Body of pancreas (tissue), 4 donors: ENCODE results near the gene TOP3A. TPM values are rescaled to one million over a fixed set of nuclear protein-coding genes. Genes with fewer than 3 reads are reported as not detected.

Experiments used
- ATAC-seq: fragments of 150-250 bp; one replicate; pipeline ENCODE4 v1.9.1; 2016
- DNase-seq, 4 donors: peaks; one replicate each; pipeline ENCODE4 v3.0.0-alpha.2; 2019
- H3K27ac ChIP-seq, 4 donors: fragments of 200-600 bp; sonication (generic); 1 replicate in 3 of 4; 2 replicates in 1 of 4; pipeline versions ENCODE4 v1.5.1 to v1.6.1; 2016 to 2019; ENCODE audit warnings: mild to moderate bottlenecking in 1 of 4, mixed read lengths in 1 of 4, moderate library complexity in 1 of 4
- H3K27me3 ChIP-seq, 2 donors: fragments of 200-600 bp; sonication (generic); one replicate each; pipeline ENCODE4 v1.6.0; 2016; ENCODE audit warnings: mild to moderate bottlenecking in 1 of 2
- H3K36me3 ChIP-seq, 2 donors: fragments of 200-600 bp; sonication (generic); replicated peaks in 1 of 2; 2 replicates each; pipeline ENCODE4 v1.5.1; 2016; ENCODE audit warnings: low read depth in 2 of 2; ENCODE audit not compliant: insufficient read depth in 1 of 2
- H3K4me1 ChIP-seq: fragments of 200-600 bp; sonication (generic); one replicate; pipeline ENCODE4 v1.6.0; 2016
- H3K4me3 ChIP-seq, 2 donors: fragments of 200-600 bp; sonication (generic); 1 replicate in 1 of 2; 2 replicates in 1 of 2; pipeline ENCODE4 v1.5.1; 2016 to 2019
- H3K9me3 ChIP-seq, 3 donors: fragments of 200-600 bp; sonication (generic); 1 replicate in 2 of 3; 2 replicates in 1 of 3; pipeline ENCODE4 v1.5.1; 2016
- CTCF ChIP-seq, 7 experiments: fragments of 450-650 bp in 4 of 7; fragments of 200-600 bp in 3 of 7; sonication (generic) in 3 of 7; IDR thresholded peaks; one replicate each; pipeline ENCODE4 v1.5.1; 2016 to 2019; ENCODE audit warnings: antibody characterized with exemption in 7 of 7
- POLR2A ChIP-seq, 3 donors: fragments of 450-650 bp; IDR thresholded peaks; one replicate each; pipeline ENCODE4 v1.6.1; 2016; ENCODE audit warnings: antibody characterized with exemption in 3 of 3, mild to moderate bottlenecking in 2 of 3
- WGBS, 2 donors: methylation state at CpG; one replicate each; pipeline ENCODE4 v1.1.5; 2017; 5-methylcytosine and 5-hydroxymethylcytosine counted together
- intact Hi-C: fragments of 100-400 bp; cut with DNase I; formaldehyde crosslinking; loops from one replicate; pipeline ENCODE4 v1.15.1; 2023
- total RNA-seq, 2 donors: library from RNA; depleted of rRNA; stranded (reverse); fragments of >200 nt; gene quantifications; one replicate each; pipeline ENCODE4 v1.1.0, GENCODE V29; 2016

TOP3A gene
- total RNA-seq, 2 donors from 2014 or later, result 13.2 to 22.3 TPM

DNA sequence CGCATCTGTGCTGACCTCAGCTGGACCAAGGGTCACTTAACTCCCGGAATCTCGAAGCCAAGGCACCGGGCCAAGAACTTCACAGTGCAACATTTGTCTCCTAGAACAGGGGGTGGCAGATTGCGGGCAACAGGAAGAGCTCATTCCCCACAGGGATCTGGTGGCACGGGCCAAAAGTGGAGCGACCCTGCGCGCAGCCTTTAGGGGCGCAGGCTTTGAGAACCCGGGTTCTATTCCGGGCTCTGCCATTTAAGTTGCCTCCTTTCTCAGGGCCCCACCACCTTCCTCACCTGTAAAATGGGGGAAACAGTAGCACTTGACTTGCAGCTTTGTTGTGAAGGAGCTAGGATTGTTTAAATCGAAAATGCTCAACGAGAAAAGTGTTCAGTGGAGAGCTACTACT lies 47.9 kb upstream of the TOP3A start:
- 2 to 4% methylated on average over 9 to 14 of the region's 14 CpGs for WGBS, 2 donors
- H3K27ac ChIP-seq, result peak overlapping the region; percentile 50 to 86 (median 62)
- peak; percentile 20 for ATAC-seq

GRCh38 chr17:18361837-18362697 lies 47.3 kb upstream of the TOP3A start:
- H3K36me3 ChIP-seq, result no peaks in the 10 kb centered on the region
- no peaks in the 10 kb centered on the region for H3K27me3 ChIP-seq
- DNase-seq (no peak), ATAC-seq (no peak)
- H3K4me1 ChIP-seq, result peaks cover 13% of the 10 kb centered on the region
- no peak for TF ChIP-seq CTCF (IDR thresholded peaks at IDR 0.05)
- no peak for TF ChIP-seq POLR2A (IDR thresholded peaks at IDR 0.05)
- intact Hi-C loops, result no loop called here
- 56 to 63% methylated on average over 15 of the region's 15 CpGs for WGBS, 2 donors
- H3K9me3 ChIP-seq, result no peaks in the 10 kb centered on the region
- H3K27ac ChIP-seq, result peak overlapping the region in 3 of 4 donors; percentile 52 to 86 (median 73)
- H3K4me3 ChIP-seq, result peak overlapping the region; percentile 29 to 57

More for the DNA sequence above, 47.9 kb upstream of the TOP3A start:
- no peak for TF ChIP-seq CTCF (IDR thresholded peaks at IDR 0.05)
- no peak for TF ChIP-seq POLR2A (IDR thresholded peaks at IDR 0.05)
- Histone ChIP-seq H3K27me3 (no peaks in the 10 kb centered on the region), H3K4me3 (peak overlapping the region; percentile 29 to 57), H3K36me3 (no peaks in the 10 kb centered on the region), H3K9me3 (no peaks in the 10 kb centered on the region), H3K4me1 (peaks cover 13% of the 10 kb centered on the region)
- peak; percentile 68 to 84 (median 77) for DNase-seq
- intact Hi-C loops, result no loop called here

- no peaks in the 10 kb centered on the region for H3K36me3 ChIP-seq
- no peaks in the 10 kb centered on the region for H3K9me3 ChIP-seq
- DNase-seq (no peak), ATAC-seq (no peak)
- H3K27ac ChIP-seq, result no peak overlapping the region
- intact Hi-C loops, result no loop called here
- H3K4me1 ChIP-seq, result peaks cover 13% of the 10 kb centered on the region
- WGBS, 2 donors, result 83 to 86% methylated on average over 8 of the region's 8 CpGs
- H3K4me3 ChIP-seq, result no peak overlapping the region
- TF ChIP-seq POLR2A (IDR thresholded peaks at IDR 0.05), result no peak
- TF ChIP-seq CTCF (IDR thresholded peaks at IDR 0.05), result no peak
- no peaks in the 10 kb centered on the region for H3K27me3 ChIP-seq
These were observed 45.7 kb upstream of the TOP3A start for GRCh38 chr17:18360518-18360917.

GRCh38 chr17:18356624-18357023 lies 41.8 kb upstream of the TOP3A start:
- 83 to 91% methylated on average over 10 of the region's 10 CpGs for WGBS, 2 donors
- peaks cover 7 to 8% of the 10 kb centered on the region in 2 donors for H3K36me3 ChIP-seq
- peaks cover under 1% of the 10 kb centered on the region for H3K4me1 ChIP-seq
- no peak overlapping the region for H3K27ac ChIP-seq
- H3K4me3 ChIP-seq, result no peak overlapping the region
- H3K9me3 ChIP-seq, result no peaks in the 10 kb centered on the region
- no peak for TF ChIP-seq CTCF (IDR thresholded peaks at IDR 0.05)
- no peak for TF ChIP-seq POLR2A (IDR thresholded peaks at IDR 0.05)
- intact Hi-C loops, result no loop called here
- DNase-seq, result peak in 2 of 4 donors; percentile 9 to 62
- H3K27me3 ChIP-seq, result no peaks in the 10 kb centered on the region
- ATAC-seq, result no peak
